Astrocyte of the cerebellum (primary cell): ENCODE results near the gene ARHGAP40.

ENCODE experiments used
- DNase-seq: peaks from one replicate; pipeline ENCODE4 v3.0.0-alpha.2; 2011; ENCODE audit warnings: low read depth
- H3K4me3 ChIP-seq: 2 replicates; pipeline ENCODE4 v1.5.1; 2011; ENCODE audit warnings: mild to moderate bottlenecking, low read depth, low read length, moderate library complexity
- in situ Hi-C: cut with HindIII; loops from 2 replicates; pipeline ENCODE4 v1.10.0; 2017; ENCODE audit warnings: low sequenced_read_pairs
- TF ChIP-seq, protein P1 (sequence below): IDR thresholded peaks from 2 replicates; pipeline ENCODE4 v1.5.1; 2012; ENCODE audit warnings: low read length, low read depth, moderate library complexity, mild to moderate bottlenecking; ENCODE audit errors: missing control alignments

The ARHGAP40 gene

GRCh38 chr20:38609815-38610214, 8.2 kb downstream of the ARHGAP40 start:
- TF ChIP-seq, protein P1, sequence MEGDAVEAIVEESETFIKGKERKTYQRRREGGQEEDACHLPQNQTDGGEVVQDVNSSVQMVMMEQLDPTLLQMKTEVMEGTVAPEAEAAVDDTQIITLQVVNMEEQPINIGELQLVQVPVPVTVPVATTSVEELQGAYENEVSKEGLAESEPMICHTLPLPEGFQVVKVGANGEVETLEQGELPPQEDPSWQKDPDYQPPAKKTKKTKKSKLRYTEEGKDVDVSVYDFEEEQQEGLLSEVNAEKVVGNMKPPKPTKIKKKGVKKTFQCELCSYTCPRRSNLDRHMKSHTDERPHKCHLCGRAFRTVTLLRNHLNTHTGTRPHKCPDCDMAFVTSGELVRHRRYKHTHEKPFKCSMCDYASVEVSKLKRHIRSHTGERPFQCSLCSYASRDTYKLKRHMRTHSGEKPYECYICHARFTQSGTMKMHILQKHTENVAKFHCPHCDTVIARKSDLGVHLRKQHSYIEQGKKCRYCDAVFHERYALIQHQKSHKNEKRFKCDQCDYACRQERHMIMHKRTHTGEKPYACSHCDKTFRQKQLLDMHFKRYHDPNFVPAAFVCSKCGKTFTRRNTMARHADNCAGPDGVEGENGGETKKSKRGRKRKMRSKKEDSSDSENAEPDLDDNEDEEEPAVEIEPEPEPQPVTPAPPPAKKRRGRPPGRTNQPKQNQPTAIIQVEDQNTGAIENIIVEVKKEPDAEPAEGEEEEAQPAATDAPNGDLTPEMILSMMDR = no peak
- no peak for DNase-seq
- no peak overlapping the region for H3K4me3 ChIP-seq
- in situ Hi-C loops = no loop called here

GRCh38 chr20:38610521-38610920, 8.9 kb downstream of the ARHGAP40 start:
- DNase-seq = no peak
- in situ Hi-C loops = no loop called here
- TF ChIP-seq, protein P1 = no peak
- H3K4me3 ChIP-seq = no peak overlapping the region

GRCh38 chr20:38612751-38613515, 11.3 kb downstream of the ARHGAP40 start:
- in situ Hi-C loops = no loop called here
- H3K4me3 ChIP-seq = no peak overlapping the region
- TF ChIP-seq, protein P1 = no peak
- DNase-seq = no peak

- in situ Hi-C loops = no loop called here
These were observed 13.7 kb downstream of the ARHGAP40 start for GRCh38 chr20:38615283-38615682.

GRCh38 chr20:38616457-38616856, 14.8 kb downstream of the ARHGAP40 start:
- in situ Hi-C loops = no loop called here
- H3K4me3 ChIP-seq = no peak overlapping the region
- DNase-seq = no peak
- TF ChIP-seq, protein P1 = no peak

More at GRCh38 chr20:38615283-38615682, 13.7 kb downstream of the ARHGAP40 start:
- DNase-seq = no peak
- H3K4me3 ChIP-seq = no peak overlapping the region
- TF ChIP-seq, protein P1 = no peak

- TF ChIP-seq, protein P1 = no peak
- DNase-seq = no peak
- in situ Hi-C loops = no loop called here
- H3K4me3 ChIP-seq = no peak overlapping the region
These were observed 15.6 kb downstream of the ARHGAP40 start for GRCh38 chr20:38617011-38617829.
